GM19467 (cell line): ENCODE data around the gene TBX15.

Experiments
- ATAC-seq: cut with Tn5 transposase; IDR thresholded peaks from one replicate; pipeline ENCODE4 v1.9.1; 2021; ENCODE audit warnings: mild to moderate bottlenecking, moderate library complexity; ENCODE audit not compliant: unreplicated experiment

TBX15 gene

GRCh38 chr1:118988186-118989005 is at the start of gene TBX15:
TBX15 (minus strand) TSS chr1:118988343; CDS start chr1:118987795, 548 bp downstream.
- no peak for ATAC-seq

GRCh38 chr1:119034359-119034758 is 46.2 kb upstream of the TBX15 start:
- ATAC-seq, result no peak

- no peak for ATAC-seq
These were observed 44.8 kb upstream of the TBX15 start for GRCh38 chr1:119032986-119033385.

- ATAC-seq, result no peak
These were observed 39.6 kb upstream of the TBX15 start for GRCh38 chr1:119027759-119028158.

GRCh38 chr1:119026956-119027355 is 38.8 kb upstream of the TBX15 start:
- ATAC-seq, result no peak

- no peak for ATAC-seq
These were observed 27.4 kb upstream of the TBX15 start for GRCh38 chr1:119015547-119015946.

GRCh38 chr1:119012383-119012782 is 24.2 kb upstream of the TBX15 start:
- no peak for ATAC-seq

GRCh38 chr1:119011706-119012105 is 23.6 kb upstream of the TBX15 start:
- no peak for ATAC-seq

GRCh38 chr1:119011116-119011515 is 23.0 kb upstream of the TBX15 start:
- no peak for ATAC-seq

GRCh38 chr1:119010201-119010600 is 22.1 kb upstream of the TBX15 start:
- no peak for ATAC-seq

GRCh38 chr1:119009312-119009655 is 21.1 kb upstream of the TBX15 start:
- no peak for ATAC-seq

- ATAC-seq, result no peak
These were observed 20.6 kb upstream of the TBX15 start for GRCh38 chr1:119008483-119009311.

GRCh38 chr1:119007670-119008482 is 19.7 kb upstream of the TBX15 start:
- ATAC-seq, result no peak

- no peak for ATAC-seq
These were observed 19.2 kb upstream of the TBX15 start for GRCh38 chr1:119007339-119007669.

GRCh38 chr1:119006406-119007279 is 18.5 kb upstream of the TBX15 start:
- no peak for ATAC-seq

- ATAC-seq, result no peak
These were observed 17.7 kb upstream of the TBX15 start for GRCh38 chr1:119005724-119006405.

GRCh38 chr1:119004781-119005180 is 16.6 kb upstream of the TBX15 start:
- no peak for ATAC-seq

- ATAC-seq, result no peak
These were observed 16.0 kb upstream of the TBX15 start for GRCh38 chr1:119004129-119004527.

GRCh38 chr1:119003413-119004128 is 15.4 kb upstream of the TBX15 start:
- ATAC-seq, result no peak
